Subcutaneous adipose tissue (tissue), 4 donors: ENCODE results near the gene GPR151. TPM values are rescaled to one million over a fixed set of nuclear protein-coding genes. Genes with fewer than 3 reads are reported as not detected.

Source experiments
- CTCF ChIP-seq: fragments of 450-650 bp; IDR thresholded peaks from one replicate; pipeline ENCODE4 v1.5.1; 2016; ENCODE audit warnings: low read depth, mild to moderate bottlenecking, control low read depth, antibody characterized with exemption, moderate library complexity
- small RNA-seq: library from RNA; depleted of rRNA; stranded (forward); fragments of <200 nt; gene quantifications from one replicate; pipeline ENCODE3, GENCODE V24; 2016
- total RNA-seq, 4 donors: library from RNA; depleted of rRNA; stranded (reverse); fragments of >200 nt; gene quantifications; one replicate each; pipeline ENCODE4 v1.1.0, GENCODE V29; 2016

GPR151 gene
- total RNA-seq, 4 donors from 2014 or later = not detected

- no peak for TF ChIP-seq CTCF
Measured at GRCh38 chr5:146467760-146468159, 48.2 kb downstream of the GPR151 start.

- no peak for TF ChIP-seq CTCF
Measured at GRCh38 chr5:146466521-146467349, 49.3 kb downstream of the GPR151 start.

GRCh38 chr5:146463446-146463845, 52.5 kb downstream of the GPR151 start:
- no peak for TF ChIP-seq CTCF

Small RNAs within 50 kb of the gene (small RNA-seq; reads per million reads assigned to genes)
- not detected for gene RF02271

Other genes with a start within 250 kb of the GPR151 start
- under 1 TPM in 1 of 4 donors, not detected in 3; 0.44 TPM for gene POU4F3, start 177.4 kb downstream of the GPR151 start, total RNA-seq
- 100 to 1,000 TPM in 1 of 4 donors, 10 to 100 TPM in 3; 41.6 to 120 (median 59.2) TPM for gene TCERG1, start 68.9 kb downstream of the GPR151 start, total RNA-seq